Esophagus muscularis mucosa (tissue), 3 donors: ENCODE data around the gene WBP2.

ENCODE experiments used
- CTCF ChIP-seq, 3 experiments: fragments of 200-600 bp in 2 of 3; fragments of 450-650 bp in 1 of 3; sonication (generic) in 2 of 3; IDR thresholded peaks; one replicate each; pipeline ENCODE4 v1.5.1; 2017 to 2019; ENCODE audit warnings: antibody characterized with exemption in 3 of 3, mild to moderate bottlenecking in 2 of 3, moderate library complexity in 1 of 3
- POLR2A ChIP-seq: fragments of 450-650 bp; IDR thresholded peaks from one replicate; pipeline ENCODE4 v1.6.1; 2017; ENCODE audit warnings: antibody characterized with exemption, moderate library complexity, mild to moderate bottlenecking, low read depth
- POLR2AphosphoS5 ChIP-seq, 2 donors: sonication (generic); formaldehyde crosslinking; IDR thresholded peaks; one replicate each; pipeline ENCODE4 v1.6.1; 2017; ENCODE audit warnings: antibody characterized with exemption in 2 of 2

GRCh38 chr17:75842963-75843576 lies 12.1 kb downstream of the WBP2 start:
- TF ChIP-seq CTCF (IDR thresholded peaks at IDR 0.05): no peak
- no peak for TF ChIP-seq POLR2A
- no peak for TF ChIP-seq POLR2AphosphoS5 (IDR thresholded peaks at IDR 0.05)
